ENCODE measurements around the gene SPTSSA. TPM values are rescaled to one million over a fixed set of nuclear protein-coding genes. Genes with fewer than 3 reads are reported as not detected.

The SPTSSA gene
- total RNA-seq, 2 donors from 2014 or later, result 28.5 to 37.8 TPM

DNA sequence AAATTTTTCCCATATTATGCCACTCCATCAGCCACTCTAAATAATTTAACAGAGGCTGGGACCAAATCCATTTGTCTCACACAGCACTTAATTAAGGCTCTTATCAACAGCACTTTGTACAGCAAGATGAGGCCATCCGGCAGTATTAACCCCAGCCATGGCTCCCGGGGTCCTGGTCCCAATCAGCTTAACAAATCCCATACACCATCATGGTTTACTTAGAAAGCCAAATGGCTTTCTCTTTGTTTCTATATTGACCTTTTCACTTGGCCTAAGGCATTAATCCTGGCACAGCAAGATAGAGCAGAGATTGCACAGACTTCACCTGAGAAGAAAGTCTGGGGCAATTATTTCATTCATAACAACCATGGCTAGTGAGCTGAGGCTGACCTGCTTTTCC is 38.6 kb downstream of the SPTSSA start:
- Mint-ChIP-seq H3K27ac (no peak overlapping the region), H3K4me1 (peaks cover 10% of the 10 kb centered on the region), H3K27me3 (ENCODE audit: insufficient read depth) (no peaks in the 10 kb centered on the region), H3K36me3 (ENCODE audit: low read depth) (no peaks in the 10 kb centered on the region), H3K4me3 (no peak overlapping the region), H3K9me3 (peaks cover 12% of the 10 kb centered on the region)
- Histone ChIP-seq H3K9me3 (ENCODE audit: control insufficient read depth, low read length) (peaks cover 15% of the 10 kb centered on the region), H3K27me3 (ENCODE audit: control insufficient read depth, insufficient read depth, low read length, poor library complexity, severe bottlenecking) (no peaks in the 10 kb centered on the region), H3K36me3 (ENCODE audit: control insufficient read depth, insufficient read depth, low read length) (no peaks in the 10 kb centered on the region), H3K4me3 (ENCODE audit: low read length) (no peak overlapping the region), H3K9ac (ENCODE audit: extremely low read depth, low read length, poor library complexity, severe bottlenecking) (no peak overlapping the region), H3K27ac (ENCODE audit: low read depth, low read length) (no peak overlapping the region), H3K4me1 (ENCODE audit: control insufficient read depth, insufficient read depth, low read length) (no peaks in the 10 kb centered on the region)
- DNase-seq, result no peak
- TF ChIP-seq, protein P1, sequence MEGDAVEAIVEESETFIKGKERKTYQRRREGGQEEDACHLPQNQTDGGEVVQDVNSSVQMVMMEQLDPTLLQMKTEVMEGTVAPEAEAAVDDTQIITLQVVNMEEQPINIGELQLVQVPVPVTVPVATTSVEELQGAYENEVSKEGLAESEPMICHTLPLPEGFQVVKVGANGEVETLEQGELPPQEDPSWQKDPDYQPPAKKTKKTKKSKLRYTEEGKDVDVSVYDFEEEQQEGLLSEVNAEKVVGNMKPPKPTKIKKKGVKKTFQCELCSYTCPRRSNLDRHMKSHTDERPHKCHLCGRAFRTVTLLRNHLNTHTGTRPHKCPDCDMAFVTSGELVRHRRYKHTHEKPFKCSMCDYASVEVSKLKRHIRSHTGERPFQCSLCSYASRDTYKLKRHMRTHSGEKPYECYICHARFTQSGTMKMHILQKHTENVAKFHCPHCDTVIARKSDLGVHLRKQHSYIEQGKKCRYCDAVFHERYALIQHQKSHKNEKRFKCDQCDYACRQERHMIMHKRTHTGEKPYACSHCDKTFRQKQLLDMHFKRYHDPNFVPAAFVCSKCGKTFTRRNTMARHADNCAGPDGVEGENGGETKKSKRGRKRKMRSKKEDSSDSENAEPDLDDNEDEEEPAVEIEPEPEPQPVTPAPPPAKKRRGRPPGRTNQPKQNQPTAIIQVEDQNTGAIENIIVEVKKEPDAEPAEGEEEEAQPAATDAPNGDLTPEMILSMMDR (conservative IDR thresholded peaks at IDR 0.05), result no peak
- WGBS, 2 experiments (ENCODE audit: insufficient coverage in 1 of 2, insufficient read length in 1 of 2), result 83 to 94% methylated on average over 1 to 2 of the region's 2 CpGs

DNA sequence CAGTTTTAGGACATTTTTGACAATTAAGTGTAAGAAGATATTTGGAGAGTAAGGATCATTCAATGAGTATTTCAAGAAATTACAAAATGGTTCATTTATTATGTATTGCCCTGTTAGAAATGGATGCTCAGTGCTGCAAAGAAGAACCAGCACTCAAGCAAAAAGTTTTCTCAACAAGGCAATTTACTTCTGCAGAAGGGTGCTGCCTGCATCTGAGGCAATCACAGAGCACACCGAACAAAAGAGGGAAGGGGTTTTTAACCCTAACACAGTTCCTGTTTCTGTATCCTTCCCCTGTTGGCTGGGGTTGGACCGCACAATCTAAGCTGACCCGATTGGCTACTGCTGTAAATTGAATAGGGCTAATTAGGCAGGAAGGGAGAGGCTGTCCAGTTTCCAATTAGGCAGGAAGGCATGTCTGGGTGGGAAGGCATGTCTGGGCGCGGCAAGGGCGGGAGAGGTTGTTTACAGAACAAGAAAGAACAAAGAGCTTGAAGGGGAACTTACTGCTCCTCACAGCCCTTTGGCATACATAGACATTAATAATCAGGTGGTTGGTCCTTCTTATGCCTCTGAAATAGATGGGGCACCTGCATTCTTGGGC is 41.4 kb downstream of the SPTSSA start:
- Mint-ChIP-seq H3K36me3 (ENCODE audit: low read depth) (no peaks in the 10 kb centered on the region), H3K4me1 (peaks cover 10% of the 10 kb centered on the region)

DNA sequence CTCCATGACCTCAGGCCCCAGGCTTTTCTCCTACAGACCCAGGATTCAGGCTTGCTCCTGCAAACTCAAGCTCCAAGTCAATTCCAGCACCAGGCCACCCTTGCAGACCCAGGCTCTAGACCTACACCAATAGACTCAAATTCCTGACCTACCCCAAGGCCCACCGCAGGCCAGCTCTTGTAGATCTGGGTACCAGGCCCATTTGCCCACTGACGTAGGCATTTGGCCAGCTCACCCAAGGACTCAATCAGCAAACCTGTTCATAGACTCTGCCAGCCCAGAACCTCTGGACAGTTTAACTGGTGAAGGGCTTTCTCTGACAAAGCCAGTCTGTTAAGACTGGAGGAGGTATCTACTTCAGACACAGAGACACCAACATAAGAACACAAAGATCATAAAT is 52.3 kb downstream of the SPTSSA start:
- Histone ChIP-seq H3K9ac (ENCODE audit: extremely low read depth, low read length, poor library complexity, severe bottlenecking) (no peak overlapping the region), H3K9me3 (ENCODE audit: control insufficient read depth, low read length) (no peaks in the 10 kb centered on the region), H3K27me3 (ENCODE audit: control insufficient read depth, insufficient read depth, low read length, poor library complexity, severe bottlenecking) (no peaks in the 10 kb centered on the region), H3K4me1 (ENCODE audit: control insufficient read depth, insufficient read depth, low read length) (no peaks in the 10 kb centered on the region), H3K4me3 (ENCODE audit: low read length) (no peak overlapping the region), H3K36me3 (ENCODE audit: control insufficient read depth, insufficient read depth, low read length) (no peaks in the 10 kb centered on the region), H3K27ac (ENCODE audit: low read depth, low read length) (no peak overlapping the region)
- TF ChIP-seq, protein P1 (conservative IDR thresholded peaks at IDR 0.05), result no peak
- no peaks in the 10 kb centered on the region for H3K27me3 Mint-ChIP-seq (ENCODE audit: insufficient read depth)
- no peaks in the 10 kb centered on the region for H3K4me1 Mint-ChIP-seq
- 88 to 100% methylated on average over 1 to 2 of the region's 2 CpGs for WGBS, 2 experiments (ENCODE audit: insufficient coverage in 1 of 2, insufficient read length in 1 of 2)
- no peak overlapping the region for H3K4me3 Mint-ChIP-seq
- H3K27ac Mint-ChIP-seq, result no peak overlapping the region
- DNase-seq, result no peak
- peaks cover 18% of the 10 kb centered on the region for H3K9me3 Mint-ChIP-seq
- no peaks in the 10 kb centered on the region for H3K36me3 Mint-ChIP-seq (ENCODE audit: low read depth)

More for the DNA sequence above, 41.4 kb downstream of the SPTSSA start:
- H3K9me3 ChIP-seq (ENCODE audit: control insufficient read depth, low read length), result peaks cover 15% of the 10 kb centered on the region
- no peak overlapping the region for H3K4me3 ChIP-seq (ENCODE audit: low read length)
- Mint-ChIP-seq H3K9me3 (peaks cover 12% of the 10 kb centered on the region), H3K27ac (no peak overlapping the region), H3K27me3 (ENCODE audit: insufficient read depth) (no peaks in the 10 kb centered on the region), H3K4me3 (no peak overlapping the region)
- H3K9ac ChIP-seq (ENCODE audit: extremely low read depth, low read length, poor library complexity, severe bottlenecking), result no peak overlapping the region
- TF ChIP-seq, protein P1 (conservative IDR thresholded peaks at IDR 0.05), result no peak
- no peak overlapping the region for H3K27ac ChIP-seq (ENCODE audit: low read depth, low read length)
- no peaks in the 10 kb centered on the region for H3K36me3 ChIP-seq (ENCODE audit: control insufficient read depth, insufficient read depth, low read length)
- no peaks in the 10 kb centered on the region for H3K27me3 ChIP-seq (ENCODE audit: control insufficient read depth, insufficient read depth, low read length, poor library complexity, severe bottlenecking)
- no peaks in the 10 kb centered on the region for H3K4me1 ChIP-seq (ENCODE audit: control insufficient read depth, insufficient read depth, low read length)
- WGBS, 2 experiments (ENCODE audit: insufficient coverage in 1 of 2, insufficient read length in 1 of 2), result 96 to 100% methylated on average over 6 of the region's 6 CpGs
- DNase-seq, result no peak
